K562 (cell line): ENCODE data around the gene ADPRM.

Source experiments
- COPS2 ChIP-seq: fragments of 450-650 bp; conservative IDR thresholded peaks from 2 replicates; pipeline ENCODE4 v1.6.1; 2016; ENCODE audit warnings: mild to moderate bottlenecking, moderate library complexity
- CTCF ChIP-seq, 3 experiments: IDR thresholded peaks in 2 of 3; conservative IDR thresholded peaks in 1 of 3; 2 replicates each; pipeline ENCODE4 v1.5.1; 2011 to 2012; ENCODE audit warnings: low read length in 3 of 3, mild to moderate bottlenecking in 3 of 3, control low read depth in 2 of 3, improper control_type of control experiment in 1 of 3, inconsistent platforms in 1 of 3, low read depth in 1 of 3, mixed read lengths in 1 of 3, moderate library complexity in 1 of 3; ENCODE audit not compliant: insufficient read depth in 2 of 3
- EP300 ChIP-seq: IDR thresholded peaks from 2 replicates; pipeline ENCODE4 v1.6.1; 2012; ENCODE audit warnings: low read length, improper control_type of control experiment
- POLR2A ChIP-seq: fragments of 450-650 bp; conservative IDR thresholded peaks from 2 replicates; pipeline ENCODE4 v1.6.1; 2016
- SIN3A ChIP-seq, 2 experiments: fragments of 150-350 bp in 1 of 2; IDR thresholded peaks; 2 replicates each; pipeline ENCODE4 v1.6.1; 2011 to 2016; ENCODE audit warnings: borderline replicate concordance in 2 of 2, low read depth in 2 of 2, low read length in 2 of 2, mild to moderate bottlenecking in 2 of 2, moderate library complexity in 2 of 2; ENCODE audit not compliant: control insufficient read depth in 1 of 2
- ZNF124 ChIP-seq: sonication (generic); formaldehyde crosslinking; IDR thresholded peaks from 2 replicates; pipeline ENCODE4 v1.8.1; 2022; ENCODE audit warnings: missing genetic modification reagents

GRCh38 chr17:10727192-10727591, 29.8 kb downstream of the ADPRM start:
- TF ChIP-seq CTCF (IDR thresholded peaks at IDR 0.05 in 2 of 3, conservative IDR thresholded peaks at IDR 0.05 in 1 of 3; ENCODE audit: insufficient read depth in 2 of 3, low read depth in 1 of 3, low read length in 3 of 3): no peak
- no peak for TF ChIP-seq ZNF124 (CRISPR knock-in tag)
- no peak for TF ChIP-seq POLR2A
- no peak for TF ChIP-seq SIN3A (IDR thresholded peaks at IDR 0.05; ENCODE audit: borderline replicate concordance in 2 of 2, control insufficient read depth in 1 of 2, low read depth in 2 of 2, low read length in 2 of 2)
- TF ChIP-seq EP300: no peak
- no peak for TF ChIP-seq COPS2
